OCI-LY3 (cell line): ENCODE data around the gene MCRS1.
"Not testable (repeated sequence)": the region's sequence is repeated elsewhere in the genome, so short reads cannot be mapped to it uniquely, and the experiment has no call there.

ENCODE experiments used
- H2AFZ ChIP-seq: fragments of 200-600, 300-600 bp; shearing (Covaris generic); 2 replicates; pipeline ENCODE4 v1.6.0; 2014; ENCODE audit warnings: antibody characterized with exemption, low read depth, low read length
- H3K27ac ChIP-seq: fragments of 200-600, 300-600 bp; sonication (generic); 2 replicates; pipeline ENCODE4 v1.5.1; 2014; ENCODE audit warnings: mild to moderate bottlenecking, low read length, moderate library complexity, mixed read lengths
- H3K27me3 ChIP-seq: fragments of 200-600, 300-600 bp; sonication (generic); 2 replicates; pipeline ENCODE4 v1.6.1; 2014; ENCODE audit warnings: low read depth, low read length, mixed read lengths
- H3K36me3 ChIP-seq: fragments of 200-600, 300-600 bp; sonication (generic); replicated peaks from 2 replicates; pipeline ENCODE3; 2014; ENCODE audit warnings: low read depth, low read length, mixed read lengths
- H3K4me1 ChIP-seq: fragments of 300-600, 200-600 bp; sonication (generic); 2 replicates; pipeline ENCODE4 v1.6.1; 2014; ENCODE audit warnings: low read length, mixed read lengths
- H3K4me2 ChIP-seq: fragments of 200-600, 300-600 bp; sonication (generic); 2 replicates; pipeline ENCODE4 v1.6.1; 2014; ENCODE audit warnings: low read length, mixed read lengths
- H3K4me3 ChIP-seq: fragments of 300-600, 200-600 bp; sonication (generic); 2 replicates; pipeline ENCODE4 v1.5.1; 2014; ENCODE audit warnings: antibody characterized with exemption, mild to moderate bottlenecking, low read length, moderate library complexity
- H3K79me2 ChIP-seq: fragments of 300-600, 200-600 bp; shearing (Covaris generic); 2 replicates; pipeline ENCODE4 v1.6.1; 2014; ENCODE audit warnings: mild to moderate bottlenecking, low read length, mixed read lengths
- H3K9ac ChIP-seq: fragments of 300-600, 200-600 bp; shearing (Covaris generic); 2 replicates; pipeline ENCODE4 v1.6.0; 2014; ENCODE audit warnings: mild to moderate bottlenecking, low read length, moderate library complexity
- H3K9me3 ChIP-seq: fragments of 200-600, 300-600 bp; shearing (Covaris generic); 2 replicates; pipeline ENCODE4 v1.6.1; 2014; ENCODE audit warnings: low read length, mixed read lengths; ENCODE audit not compliant: insufficient read depth
- H4K20me1 ChIP-seq: fragments of 200-600, 300-600 bp; sonication (generic); 2 replicates; pipeline ENCODE4 v1.6.1; 2016; ENCODE audit warnings: low read length, mixed read lengths; ENCODE audit not compliant: insufficient read depth
- EZH2phosphoT487 ChIP-seq: fragments of 200-600 bp; shearing (Covaris generic); IDR thresholded peaks from 2 replicates; pipeline ENCODE4 v1.6.1; 2018; ENCODE audit warnings: antibody characterized with exemption, mixed run types, low read depth

MCRS1 gene

DNA sequence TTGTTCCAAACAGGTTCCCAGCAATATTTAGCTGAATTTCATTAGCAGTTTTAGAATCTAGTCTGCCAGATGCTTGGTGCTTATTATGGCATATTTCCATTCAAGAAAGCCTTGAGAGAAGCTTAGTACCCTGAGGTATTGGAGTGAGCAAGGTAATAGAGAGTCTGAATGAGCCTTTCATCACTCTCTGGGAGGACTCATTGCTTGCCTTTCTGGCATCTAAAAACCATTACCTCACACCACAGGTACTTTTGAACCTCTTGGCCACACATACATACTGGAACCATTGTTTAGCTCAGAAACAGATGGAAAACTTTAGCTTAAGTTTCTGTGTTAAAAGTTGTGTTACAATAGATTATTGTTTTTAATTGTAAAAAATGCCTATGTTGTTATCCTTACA lies 56.5 kb downstream of the MCRS1 start:
- Histone ChIP-seq H4K20me1 (no peaks in the 10 kb centered on the region), H3K9ac (no peak overlapping the region), H2AFZ (no peak overlapping the region), H3K36me3 (no peaks in the 10 kb centered on the region), H3K79me2 (no peaks in the 10 kb centered on the region), H3K27me3 (no peaks in the 10 kb centered on the region), H3K4me1 (no peaks in the 10 kb centered on the region), H3K4me2 (no peak overlapping the region), H3K9me3 (no peaks in the 10 kb centered on the region), H3K4me3 (no peak overlapping the region), H3K27ac (no peak overlapping the region)
- no peak for TF ChIP-seq EZH2phosphoT487

DNA sequence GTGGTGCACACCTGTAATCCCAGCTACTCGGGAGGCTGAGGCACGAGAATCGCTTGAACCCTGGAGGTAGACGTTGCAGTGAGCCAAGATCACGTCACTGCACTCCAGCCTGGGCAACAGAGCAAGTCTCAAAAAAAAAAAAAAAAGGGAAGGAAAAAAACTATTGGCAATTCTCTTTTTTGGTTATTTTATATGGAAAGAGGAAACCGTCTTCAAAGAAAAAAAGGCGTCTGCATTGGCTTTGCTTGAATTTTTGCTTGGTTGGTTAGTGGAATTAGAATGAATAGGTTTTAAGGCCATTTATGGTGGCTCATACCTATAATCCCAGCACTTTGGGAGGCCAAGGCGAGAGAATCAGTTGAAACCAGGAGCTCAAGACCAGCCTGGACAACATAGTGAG lies 58.3 kb downstream of the MCRS1 start:
- H3K9ac ChIP-seq, H3K4me3 ChIP-seq, H3K36me3 ChIP-seq, H3K27ac ChIP-seq, H3K79me2 ChIP-seq, H3K27me3 ChIP-seq, H2AFZ ChIP-seq, H4K20me1 ChIP-seq, H3K4me2 ChIP-seq, H3K4me1 ChIP-seq, H3K9me3 ChIP-seq: not testable (repeated sequence)
